ENCODE results near the gene ATOH8. TPM values are rescaled to one million over a fixed set of nuclear protein-coding genes. Genes with fewer than 3 reads are reported as not detected.

ATOH8 gene
- total RNA-seq, 1 donor from 2014 or later = 0.52 TPM

DNA sequence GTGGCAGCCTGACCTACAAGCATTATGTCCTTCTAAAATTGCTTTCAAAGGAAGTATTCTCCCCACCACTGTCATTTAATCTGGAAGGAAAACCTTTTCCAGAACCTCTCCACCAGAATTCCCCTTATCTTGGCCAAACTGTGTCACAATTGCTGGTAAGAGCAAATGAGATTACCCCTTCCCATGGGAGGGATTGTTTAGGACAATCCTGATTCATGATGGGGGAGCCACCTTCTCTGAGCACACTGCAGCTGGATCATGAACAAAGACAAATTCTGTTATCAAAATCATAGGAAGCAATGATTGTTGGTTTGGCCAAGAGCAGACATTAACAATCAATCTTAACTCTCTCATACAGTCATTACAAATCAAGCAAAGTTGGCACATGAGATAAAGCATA lies 18.1 kb upstream of the ATOH8 start:
- TF ChIP-seq, protein P1, sequence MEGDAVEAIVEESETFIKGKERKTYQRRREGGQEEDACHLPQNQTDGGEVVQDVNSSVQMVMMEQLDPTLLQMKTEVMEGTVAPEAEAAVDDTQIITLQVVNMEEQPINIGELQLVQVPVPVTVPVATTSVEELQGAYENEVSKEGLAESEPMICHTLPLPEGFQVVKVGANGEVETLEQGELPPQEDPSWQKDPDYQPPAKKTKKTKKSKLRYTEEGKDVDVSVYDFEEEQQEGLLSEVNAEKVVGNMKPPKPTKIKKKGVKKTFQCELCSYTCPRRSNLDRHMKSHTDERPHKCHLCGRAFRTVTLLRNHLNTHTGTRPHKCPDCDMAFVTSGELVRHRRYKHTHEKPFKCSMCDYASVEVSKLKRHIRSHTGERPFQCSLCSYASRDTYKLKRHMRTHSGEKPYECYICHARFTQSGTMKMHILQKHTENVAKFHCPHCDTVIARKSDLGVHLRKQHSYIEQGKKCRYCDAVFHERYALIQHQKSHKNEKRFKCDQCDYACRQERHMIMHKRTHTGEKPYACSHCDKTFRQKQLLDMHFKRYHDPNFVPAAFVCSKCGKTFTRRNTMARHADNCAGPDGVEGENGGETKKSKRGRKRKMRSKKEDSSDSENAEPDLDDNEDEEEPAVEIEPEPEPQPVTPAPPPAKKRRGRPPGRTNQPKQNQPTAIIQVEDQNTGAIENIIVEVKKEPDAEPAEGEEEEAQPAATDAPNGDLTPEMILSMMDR (conservative IDR thresholded peaks at IDR 0.05; ENCODE audit: low read depth, low read length) = no peak
- no peak for DNase-seq (ENCODE audit: low read depth)
- no peak overlapping the region for H3K4me3 ChIP-seq (ENCODE audit: low read depth, low read length)

DNA sequence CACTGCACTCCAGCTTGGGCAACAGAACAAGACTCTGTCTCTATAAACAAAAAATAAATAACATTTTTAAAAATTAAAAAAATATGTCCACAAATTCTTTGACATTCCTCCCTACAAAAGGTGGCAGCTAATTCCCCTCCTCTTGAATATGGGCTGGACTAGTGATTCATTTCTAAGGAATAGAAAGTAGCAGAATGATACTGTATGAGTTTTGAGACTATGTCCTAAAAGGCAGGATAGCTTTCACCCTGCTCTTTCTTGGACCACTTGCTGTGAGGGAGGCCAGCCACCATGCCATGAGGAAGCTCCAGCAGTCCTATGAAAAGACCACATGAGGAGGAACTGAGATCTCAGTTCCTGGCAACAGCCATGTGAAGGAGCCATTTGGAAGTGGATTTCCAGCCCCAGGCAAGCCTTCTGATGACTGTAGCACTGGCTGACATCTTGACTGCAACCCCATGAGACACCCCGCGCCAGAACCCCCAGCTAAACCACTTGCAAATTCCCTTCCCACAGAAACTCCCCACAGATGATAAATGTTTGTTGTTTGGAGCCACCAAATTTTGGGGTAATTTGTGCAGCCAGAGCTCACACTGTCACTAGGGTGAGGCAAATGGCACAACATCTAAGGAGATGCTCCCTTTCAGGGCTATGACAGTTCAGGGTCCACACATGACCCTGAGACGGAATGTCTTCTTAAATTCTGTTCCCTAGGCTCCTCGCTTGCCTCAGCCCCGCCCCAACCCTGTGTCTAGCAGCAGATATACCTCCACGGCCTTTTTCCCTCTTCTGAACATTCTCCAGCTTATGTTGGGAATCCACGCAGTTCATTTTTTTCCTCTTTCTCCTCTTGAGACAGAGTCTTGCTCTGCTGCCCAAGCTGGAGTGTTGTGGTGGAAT lies 17.1 kb upstream of the ATOH8 start:
- H3K4me3 ChIP-seq (ENCODE audit: low read depth, low read length) = no peak overlapping the region
- DNase-seq (ENCODE audit: low read depth) = no peak
- TF ChIP-seq, protein P1 (conservative IDR thresholded peaks at IDR 0.05; ENCODE audit: low read depth, low read length) = no peak

DNA sequence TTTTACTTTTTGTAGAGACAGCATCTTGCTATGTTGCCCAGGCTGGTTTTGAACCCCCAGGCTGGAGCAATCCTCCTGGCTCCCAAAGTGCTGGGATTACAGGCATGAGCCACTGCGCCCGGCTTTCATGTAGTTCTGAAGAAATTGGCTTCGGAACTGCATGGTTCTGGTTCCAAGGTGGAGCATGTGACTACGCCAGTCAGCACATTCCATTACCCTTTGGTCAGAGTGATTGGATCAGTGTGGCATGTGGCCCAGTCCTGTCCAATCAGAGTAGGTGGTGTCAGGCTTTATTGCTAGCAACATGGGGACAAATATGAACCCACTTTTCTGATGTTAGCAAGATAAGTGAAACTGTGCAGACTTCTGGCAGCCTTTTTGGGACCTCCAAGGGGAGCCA lies 16.3 kb upstream of the ATOH8 start:
- DNase-seq (ENCODE audit: low read depth) = peak; percentile 63
- TF ChIP-seq, protein P1 (conservative IDR thresholded peaks at IDR 0.05; ENCODE audit: low read depth, low read length) = no peak
- H3K4me3 ChIP-seq (ENCODE audit: low read depth, low read length) = no peak overlapping the region

DNA sequence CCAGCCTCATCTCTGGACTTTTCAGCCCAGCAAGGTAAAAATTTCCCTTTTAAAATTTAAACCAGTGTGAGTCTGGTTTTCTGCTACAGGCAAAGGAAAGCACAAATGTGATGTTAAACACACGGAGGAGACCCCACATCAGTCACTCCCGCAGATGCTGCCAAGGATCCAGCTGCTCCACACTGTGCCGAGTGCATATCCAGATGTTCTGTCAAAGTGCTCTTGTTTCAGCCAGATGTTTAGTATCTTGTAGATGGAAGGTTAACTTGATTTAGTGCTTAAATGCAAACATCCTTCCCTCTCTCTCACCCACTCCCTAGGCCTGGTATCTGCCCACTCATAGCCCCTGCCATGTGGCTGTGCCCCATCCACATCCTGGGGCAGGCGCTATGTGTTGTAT lies 15.8 kb upstream of the ATOH8 start:
- DNase-seq (ENCODE audit: low read depth) = no peak
- no peak overlapping the region for H3K4me3 ChIP-seq (ENCODE audit: low read depth, low read length)
- TF ChIP-seq, protein P1 (conservative IDR thresholded peaks at IDR 0.05; ENCODE audit: low read depth, low read length) = no peak

DNA sequence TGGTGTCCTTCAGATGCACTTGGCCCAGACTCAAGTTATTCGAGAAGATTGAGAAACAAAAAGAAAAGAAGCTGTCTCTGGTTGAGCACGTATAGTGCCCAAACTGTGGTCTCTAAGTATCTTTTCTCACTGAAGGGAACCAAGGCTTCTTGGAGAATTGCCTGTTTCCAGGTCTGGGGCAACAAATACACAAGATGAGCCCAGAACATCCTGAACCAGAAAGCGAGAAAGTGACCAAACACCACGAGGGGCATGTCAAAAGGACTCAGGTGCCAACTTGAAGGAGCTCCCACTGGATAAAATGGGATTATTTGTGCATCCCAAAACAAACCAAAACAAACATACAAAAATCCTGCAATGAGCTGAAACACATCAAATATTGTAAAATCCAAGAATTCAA lies 13.6 kb upstream of the ATOH8 start:
- no peak for DNase-seq (ENCODE audit: low read depth)
- H3K4me3 ChIP-seq (ENCODE audit: low read depth, low read length) = no peak overlapping the region
- TF ChIP-seq, protein P1 (conservative IDR thresholded peaks at IDR 0.05; ENCODE audit: low read depth, low read length) = no peak

DNA sequence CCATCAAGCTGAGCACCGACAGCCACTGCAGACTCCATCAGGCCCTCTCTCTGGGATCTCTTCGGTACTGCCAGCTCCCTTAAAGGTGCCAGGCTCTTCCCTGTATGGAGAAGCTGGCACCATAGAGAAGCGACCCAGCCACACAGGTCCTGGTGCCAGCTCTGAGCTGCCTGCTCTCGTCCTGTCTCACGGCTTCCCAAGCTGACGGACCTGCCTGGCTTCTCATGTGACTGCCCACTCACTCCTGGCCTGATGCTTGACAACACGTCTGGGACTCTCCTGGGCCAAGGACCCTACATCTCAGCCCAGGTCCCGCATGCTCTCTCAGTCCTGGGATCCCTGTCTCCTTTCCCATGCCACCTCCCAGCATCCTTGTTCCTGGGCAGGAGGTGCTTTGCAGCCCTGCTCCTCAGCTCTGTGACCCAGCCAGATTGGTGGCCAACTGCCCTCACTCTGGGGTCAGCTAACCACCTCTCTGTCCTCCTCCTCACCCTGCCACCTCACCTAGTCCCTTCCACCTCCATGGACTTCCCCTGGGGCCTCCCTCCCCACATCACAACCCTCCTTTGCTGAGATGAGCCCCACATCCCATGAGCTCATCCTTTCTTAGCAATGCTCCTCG lies 12.5 kb upstream of the ATOH8 start:
- DNase-seq (ENCODE audit: low read depth) = no peak
- TF ChIP-seq, protein P1 (conservative IDR thresholded peaks at IDR 0.05; ENCODE audit: low read depth, low read length) = no peak
- no peak overlapping the region for H3K4me3 ChIP-seq (ENCODE audit: low read depth, low read length)

Data from epithelial cell of proximal tubule (primary cell).